ENCODE results near the gene PLEKHM2.
"Not testable (repeated sequence)": the region's sequence is repeated elsewhere in the genome, so short reads cannot be mapped to it uniquely, and the experiment has no call there.

Gene PLEKHM2

GRCh38 chr1:15649937-15650336 is 34.2 kb upstream of the PLEKHM2 start:
- TF ChIP-seq TOX (CRISPR knock-in tag; IDR thresholded peaks at IDR 0.05; ENCODE audit: borderline replicate concordance) (no peak), SNAI2 (CRISPR knock-in tag; IDR thresholded peaks at IDR 0.05) (no peak), ZNF565 (CRISPR knock-in tag; conservative IDR thresholded peaks at IDR 0.05; ENCODE audit: low read depth) (no peak), TSHZ2 (CRISPR knock-in tag; IDR thresholded peaks at IDR 0.05) (no peak), OSR1 (CRISPR knock-in tag; IDR thresholded peaks at IDR 0.05) (no peak), ISL1 (CRISPR knock-in tag; IDR thresholded peaks at IDR 0.05) (no peak), BACH2 (CRISPR knock-in tag; IDR thresholded peaks at IDR 0.05; ENCODE audit: borderline replicate concordance) (no peak), ZFP3 (CRISPR knock-in tag; IDR thresholded peaks at IDR 0.05) (no peak), GLIS3 (CRISPR knock-in tag; IDR thresholded peaks at IDR 0.05) (no peak), TCF4 (CRISPR knock-in tag; IDR thresholded peaks at IDR 0.05; ENCODE audit: borderline replicate concordance) (no peak), ESRRG (CRISPR knock-in tag; IDR thresholded peaks at IDR 0.05) (no peak), CSRNP3 (CRISPR knock-in tag; IDR thresholded peaks at IDR 0.05) (no peak), ZFP30 (CRISPR knock-in tag; IDR thresholded peaks at IDR 0.05) (no peak), CREB5 (CRISPR knock-in tag; IDR thresholded peaks at IDR 0.05; ENCODE audit: low read depth) (no peak)
- ATAC-seq: no peak

- TF ChIP-seq CSDC2 (CRISPR knock-in tag; IDR thresholded peaks at IDR 0.05) (no peak), ZFP3 (CRISPR knock-in tag; IDR thresholded peaks at IDR 0.05) (no peak), ESRRG (CRISPR knock-in tag; IDR thresholded peaks at IDR 0.05) (no peak), RARB (CRISPR knock-in tag; IDR thresholded peaks at IDR 0.05) (no peak), CSRNP3 (CRISPR knock-in tag; IDR thresholded peaks at IDR 0.05) (no peak), ZNF565 (CRISPR knock-in tag; conservative IDR thresholded peaks at IDR 0.05; ENCODE audit: low read depth) (no peak), ZNF8 (CRISPR knock-in tag; IDR thresholded peaks at IDR 0.05) (no peak), ZNF70 (CRISPR knock-in tag; IDR thresholded peaks at IDR 0.05) (no peak), PPARA (CRISPR knock-in tag; IDR thresholded peaks at IDR 0.05; ENCODE audit: borderline replicate concordance) (no peak), OSR1 (CRISPR knock-in tag; IDR thresholded peaks at IDR 0.05) (no peak), CREB5 (CRISPR knock-in tag; IDR thresholded peaks at IDR 0.05; ENCODE audit: low read depth) (no peak), POU6F1 (CRISPR knock-in tag; IDR thresholded peaks at IDR 0.05; ENCODE audit: borderline replicate concordance, low read depth) (no peak), TSHZ2 (CRISPR knock-in tag; IDR thresholded peaks at IDR 0.05) (no peak), BACH2 (CRISPR knock-in tag; IDR thresholded peaks at IDR 0.05; ENCODE audit: borderline replicate concordance) (no peak), TOX (CRISPR knock-in tag; IDR thresholded peaks at IDR 0.05; ENCODE audit: borderline replicate concordance) (no peak), ZC3H10 (CRISPR knock-in tag; IDR thresholded peaks at IDR 0.05) (no peak)
- no peak for ATAC-seq
Observed at GRCh38 chr1:15650433-15650832, 33.7 kb upstream of the PLEKHM2 start.

DNA sequence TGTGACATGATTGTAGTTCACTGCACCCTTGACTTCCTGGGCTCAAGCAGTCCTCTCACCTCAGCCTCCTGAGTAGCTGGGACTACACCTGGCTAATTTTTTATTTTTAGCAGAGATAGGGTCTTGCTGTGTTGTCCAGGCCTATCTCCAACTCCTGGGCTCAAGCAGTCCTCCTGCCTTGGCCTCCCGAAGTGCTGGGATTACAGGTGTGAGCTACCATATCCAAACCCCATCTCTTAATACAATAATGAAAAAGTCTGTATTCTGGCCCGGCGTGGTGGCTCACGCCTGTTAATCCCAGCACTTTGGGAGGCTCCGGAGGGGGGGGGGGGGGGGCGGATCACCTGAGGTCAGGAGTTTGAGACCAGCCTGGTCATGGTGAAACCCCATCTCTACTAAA is 32.0 kb upstream of the PLEKHM2 start:
- ATAC-seq: not testable (repeated sequence)
